Measurements from ENCODE around the gene GPRIN3.

GPRIN3 gene

GRCh38 chr4:89298788-89299152 is 8.8 kb downstream of the GPRIN3 start:
- in situ Hi-C loops (cut with MboI; ENCODE audit: low pct_unique_long_range_greater_than_20kb, low sequenced_read_pairs, unreplicated experiment), result no loop called here
- DNase-seq (ENCODE audit: low spot score), result no peak
- TF ChIP-seq CTCF (IDR thresholded peaks at IDR 0.05; ENCODE audit: extremely low read depth, insufficient read depth, missing control alignments), result no peak

- in situ Hi-C loops (cut with MboI; ENCODE audit: low pct_unique_long_range_greater_than_20kb, low sequenced_read_pairs, unreplicated experiment), result no loop called here
- no peak for DNase-seq (ENCODE audit: low spot score)
- TF ChIP-seq CTCF (IDR thresholded peaks at IDR 0.05; ENCODE audit: extremely low read depth, insufficient read depth, missing control alignments), result no peak
Measured at GRCh38 chr4:89298155-89298554, 9.4 kb downstream of the GPRIN3 start.

GRCh38 chr4:89296896-89297295 is 10.7 kb downstream of the GPRIN3 start:
- no peak for DNase-seq (ENCODE audit: low spot score)
- in situ Hi-C loops (cut with MboI; ENCODE audit: low pct_unique_long_range_greater_than_20kb, low sequenced_read_pairs, unreplicated experiment), result no loop called here

GRCh38 chr4:89296399-89296798 is 11.2 kb downstream of the GPRIN3 start:
- no peak for TF ChIP-seq CTCF (IDR thresholded peaks at IDR 0.05; ENCODE audit: extremely low read depth, insufficient read depth, missing control alignments)
- in situ Hi-C loops (cut with MboI; ENCODE audit: low pct_unique_long_range_greater_than_20kb, low sequenced_read_pairs, unreplicated experiment), result no loop called here
- DNase-seq (ENCODE audit: low spot score), result no peak

More at GRCh38 chr4:89296896-89297295, 10.7 kb downstream of the GPRIN3 start:
- TF ChIP-seq CTCF (IDR thresholded peaks at IDR 0.05; ENCODE audit: extremely low read depth, insufficient read depth, missing control alignments), result no peak

- in situ Hi-C loops (cut with MboI; ENCODE audit: low pct_unique_long_range_greater_than_20kb, low sequenced_read_pairs, unreplicated experiment), result no loop called here
- DNase-seq (ENCODE audit: low spot score), result no peak
- TF ChIP-seq CTCF (IDR thresholded peaks at IDR 0.05; ENCODE audit: extremely low read depth, insufficient read depth, missing control alignments), result no peak
Measured at GRCh38 chr4:89295415-89295927, 12.1 kb downstream of the GPRIN3 start.

- in situ Hi-C loops (cut with MboI; ENCODE audit: low pct_unique_long_range_greater_than_20kb, low sequenced_read_pairs, unreplicated experiment), result no loop called here
- peak; percentile 25 for DNase-seq (ENCODE audit: low spot score)
- no peak for TF ChIP-seq CTCF (IDR thresholded peaks at IDR 0.05; ENCODE audit: extremely low read depth, insufficient read depth, missing control alignments)
Measured at GRCh38 chr4:89294573-89295269, 12.9 kb downstream of the GPRIN3 start.
